ENCODE measurements around the gene MANF. TPM values are rescaled to one million over a fixed set of nuclear protein-coding genes. Genes with fewer than 3 reads are reported as not detected.

The MANF gene
- total RNA-seq, 1 experiment from 2014 or later, result 271 TPM

GRCh38 chr3:51379746-51380455 is 5.2 kb upstream of the MANF start:
- BruUV-seq (replicated peaks), result no TSS peak
- no peak for DNase-seq (ENCODE audit: unreplicated experiment)
- H3K4me1 Mint-ChIP-seq (ENCODE audit: insufficient read depth, unreplicated experiment), result peaks cover 5% of the 10 kb centered on the region
- H3K9me3 Mint-ChIP-seq (ENCODE audit: unreplicated experiment), result no peaks in the 10 kb centered on the region
- intact Hi-C loops (cut with micrococcal nuclease), result no loop called here
- H3K36me3 Mint-ChIP-seq (ENCODE audit: insufficient read depth, unreplicated experiment), result no peaks in the 10 kb centered on the region
- no peak for TF ChIP-seq CTCF (IDR thresholded peaks at IDR 0.05; ENCODE audit: unreplicated experiment)
- ChIA-PET POLR2A (interaction anchor here (0.9 to 1.3 kb wide), 2 partner anchors 761 to 768 kb away, joined by 3 read pairs; partner anchors contain the start of gene CISH), CTCF (interaction anchor here (0.7 to 14.1 kb wide), 9 partner anchors 8 to 808 kb away, joined by 3 to 170 read pairs (median 5); no protein-coding TSS in a partner anchor)
- H3K4me3 Mint-ChIP-seq (ENCODE audit: unreplicated experiment), result no peak overlapping the region
- H3K27me3 Mint-ChIP-seq (ENCODE audit: insufficient read depth, unreplicated experiment), result no peaks in the 10 kb centered on the region
- H3K27ac Mint-ChIP-seq (ENCODE audit: low read depth, unreplicated experiment), result peak overlapping the region; percentile 28

GRCh38 chr3:51380601-51381332 is 4.3 kb upstream of the MANF start:
- no peak for TF ChIP-seq CTCF (IDR thresholded peaks at IDR 0.05; ENCODE audit: unreplicated experiment)
- POLR2A ChIA-PET, result interaction anchor here (0.9 kb wide), 1 partner anchor 769 kb away, joined by 3 read pairs; the partner anchor contains the start of gene CISH

GRCh38 chr3:51381333-51381705 is 3.8 kb upstream of the MANF start:
- H3K4me3 Mint-ChIP-seq (ENCODE audit: unreplicated experiment), result no peak overlapping the region
- intact Hi-C loops (cut with micrococcal nuclease), result no loop called here
- TF ChIP-seq CTCF (IDR thresholded peaks at IDR 0.05; ENCODE audit: unreplicated experiment), result no peak

More at GRCh38 chr3:51380601-51381332, 4.3 kb upstream of the MANF start:
- no peaks in the 10 kb centered on the region for H3K36me3 Mint-ChIP-seq (ENCODE audit: insufficient read depth, unreplicated experiment)
- H3K4me1 Mint-ChIP-seq (ENCODE audit: insufficient read depth, unreplicated experiment), result peaks cover 5% of the 10 kb centered on the region
- BruUV-seq (replicated peaks), result no TSS peak
- CTCF ChIA-PET, result interaction anchor here (0.7 to 14.1 kb wide), 6 partner anchors 9 to 808 kb away, joined by 3 to 170 read pairs (median 8); no protein-coding TSS in a partner anchor
- no peaks in the 10 kb centered on the region for H3K27me3 Mint-ChIP-seq (ENCODE audit: insufficient read depth, unreplicated experiment)
- intact Hi-C loops (cut with micrococcal nuclease), result no loop called here
- H3K4me3 Mint-ChIP-seq (ENCODE audit: unreplicated experiment), result no peak overlapping the region
- H3K9me3 Mint-ChIP-seq (ENCODE audit: unreplicated experiment), result no peaks in the 10 kb centered on the region
- no peak overlapping the region for H3K27ac Mint-ChIP-seq (ENCODE audit: low read depth, unreplicated experiment)
- DNase-seq (ENCODE audit: unreplicated experiment), result no peak

GRCh38 chr3:51382076-51382745 is 2.9 kb upstream of the MANF start:
- Mint-ChIP-seq H3K27me3 (ENCODE audit: insufficient read depth, unreplicated experiment) (no peaks in the 10 kb centered on the region), H3K27ac (ENCODE audit: low read depth, unreplicated experiment) (no peak overlapping the region), H3K4me3 (ENCODE audit: unreplicated experiment) (no peak overlapping the region), H3K4me1 (ENCODE audit: insufficient read depth, unreplicated experiment) (peaks cover 12% of the 10 kb centered on the region), H3K36me3 (ENCODE audit: insufficient read depth, unreplicated experiment) (no peaks in the 10 kb centered on the region), H3K9me3 (ENCODE audit: unreplicated experiment) (no peaks in the 10 kb centered on the region)
- intact Hi-C loops (cut with micrococcal nuclease), result no loop called here
- no peak for DNase-seq (ENCODE audit: unreplicated experiment)
- CTCF ChIA-PET, result interaction anchor here (0.6 to 14.1 kb wide), 7 partner anchors 10 to 768 kb away, joined by 3 to 170 read pairs (median 4); no protein-coding TSS in a partner anchor
- no TSS peak for BruUV-seq (replicated peaks)
- POLR2A ChIA-PET, result no interaction called here
- TF ChIP-seq CTCF (IDR thresholded peaks at IDR 0.05; ENCODE audit: unreplicated experiment), result no peak

More at GRCh38 chr3:51381333-51381705, 3.8 kb upstream of the MANF start:
- no peak for DNase-seq (ENCODE audit: unreplicated experiment)
- POLR2A ChIA-PET, result no interaction called here
- Mint-ChIP-seq H3K4me1 (ENCODE audit: insufficient read depth, unreplicated experiment) (peaks cover 7% of the 10 kb centered on the region), H3K9me3 (ENCODE audit: unreplicated experiment) (no peaks in the 10 kb centered on the region), H3K27me3 (ENCODE audit: insufficient read depth, unreplicated experiment) (no peaks in the 10 kb centered on the region), H3K36me3 (ENCODE audit: insufficient read depth, unreplicated experiment) (no peaks in the 10 kb centered on the region), H3K27ac (ENCODE audit: low read depth, unreplicated experiment) (no peak overlapping the region)
- BruUV-seq (replicated peaks), result no TSS peak
- CTCF ChIA-PET, result interaction anchor here (2.3 to 14.1 kb wide), 2 partner anchors 10 to 281 kb away, joined by 13 to 170 read pairs; no protein-coding TSS in a partner anchor
